ENCODE results near the gene SHTN1. TPM values are rescaled to one million over a fixed set of nuclear protein-coding genes. Genes with fewer than 3 reads are reported as not detected.

Gene SHTN1
- total RNA-seq, 6 experiments from 2014 or later = 28.5 to 42.9 (median 31.7) TPM

DNA sequence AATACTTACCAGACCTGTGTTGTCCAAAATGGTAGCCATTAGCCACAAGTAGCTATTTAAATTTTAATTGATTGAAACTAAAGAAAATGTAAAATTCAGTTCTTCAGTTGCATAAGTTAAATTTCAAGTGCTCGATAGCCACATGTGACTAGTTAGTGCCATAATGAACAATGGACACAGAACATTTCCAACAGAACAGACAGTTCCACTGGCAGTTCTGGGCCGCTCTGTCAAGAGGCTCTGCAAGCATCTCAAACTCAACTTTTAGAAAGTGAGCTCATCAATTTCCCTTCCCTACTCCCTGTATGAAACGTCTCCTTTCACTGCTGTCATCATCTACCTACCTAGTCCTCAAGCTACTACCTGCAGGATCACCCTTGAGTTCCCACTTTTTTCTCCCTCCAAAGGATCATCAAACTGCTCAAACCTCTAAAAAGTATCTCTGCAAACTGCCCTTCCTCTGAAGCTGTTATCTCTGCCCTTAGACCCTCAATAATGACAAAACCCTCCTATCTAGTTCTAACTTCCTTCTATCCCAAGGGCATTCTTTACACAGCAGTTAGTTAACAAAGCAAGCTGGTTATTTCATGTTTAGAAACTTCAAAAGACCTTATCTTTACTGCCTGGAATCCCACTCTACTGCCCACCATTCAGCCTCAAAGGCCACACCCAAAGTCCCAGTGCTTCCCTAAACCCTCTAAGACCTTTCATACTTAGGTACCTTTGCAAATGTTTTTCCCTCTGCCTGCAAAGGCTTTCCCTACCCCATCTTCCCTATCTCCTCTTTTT, 20.6 kb downstream of the SHTN1 start:
- ATAC-seq (no peak), DNase-seq (no peak)
- Histone ChIP-seq H3K27me3 (no peaks in the 10 kb centered on the region), H3K36me3 (no peaks in the 10 kb centered on the region), H3K9me3 (no peaks in the 10 kb centered on the region), H3K4me1 (peaks cover 0 to 4% (median 0%) of the 10 kb centered on the region in 4 donors), H3K27ac (no peak overlapping the region), H3K4me3 (no peak overlapping the region)
- intact Hi-C loops (cut with DNase I) = no loop called here
- WGBS (ENCODE audit: insufficient coverage, low coverage, low lambda C conversion rate, missing lambda C conversion rate) = 72% methylated on average over 2 of the region's 3 CpGs
- TF ChIP-seq POLR2A (IDR thresholded peaks at IDR 0.05) = no peak
- TF ChIP-seq, protein P1, sequence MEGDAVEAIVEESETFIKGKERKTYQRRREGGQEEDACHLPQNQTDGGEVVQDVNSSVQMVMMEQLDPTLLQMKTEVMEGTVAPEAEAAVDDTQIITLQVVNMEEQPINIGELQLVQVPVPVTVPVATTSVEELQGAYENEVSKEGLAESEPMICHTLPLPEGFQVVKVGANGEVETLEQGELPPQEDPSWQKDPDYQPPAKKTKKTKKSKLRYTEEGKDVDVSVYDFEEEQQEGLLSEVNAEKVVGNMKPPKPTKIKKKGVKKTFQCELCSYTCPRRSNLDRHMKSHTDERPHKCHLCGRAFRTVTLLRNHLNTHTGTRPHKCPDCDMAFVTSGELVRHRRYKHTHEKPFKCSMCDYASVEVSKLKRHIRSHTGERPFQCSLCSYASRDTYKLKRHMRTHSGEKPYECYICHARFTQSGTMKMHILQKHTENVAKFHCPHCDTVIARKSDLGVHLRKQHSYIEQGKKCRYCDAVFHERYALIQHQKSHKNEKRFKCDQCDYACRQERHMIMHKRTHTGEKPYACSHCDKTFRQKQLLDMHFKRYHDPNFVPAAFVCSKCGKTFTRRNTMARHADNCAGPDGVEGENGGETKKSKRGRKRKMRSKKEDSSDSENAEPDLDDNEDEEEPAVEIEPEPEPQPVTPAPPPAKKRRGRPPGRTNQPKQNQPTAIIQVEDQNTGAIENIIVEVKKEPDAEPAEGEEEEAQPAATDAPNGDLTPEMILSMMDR (IDR thresholded peaks at IDR 0.05) = no peak

DNA sequence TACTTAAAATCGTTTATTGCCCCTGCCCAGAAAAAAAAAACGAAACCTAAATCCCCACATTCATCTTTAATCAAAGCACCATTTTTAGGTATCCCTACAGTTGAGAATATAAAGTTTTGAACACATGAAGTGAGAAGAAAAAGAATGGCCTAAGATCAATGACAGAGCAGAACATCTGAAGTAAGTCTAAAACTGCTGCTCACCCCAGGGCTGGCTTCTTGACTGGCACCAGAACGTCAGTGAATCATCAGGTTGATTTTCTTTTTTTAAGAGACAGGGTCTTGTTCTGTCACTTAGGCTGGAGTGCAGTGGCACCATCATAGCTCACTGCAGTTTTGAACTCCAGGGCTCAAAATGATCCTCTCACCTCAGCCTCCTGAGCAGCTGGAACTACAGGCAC, 24.9 kb downstream of the SHTN1 start:
- no peaks in the 10 kb centered on the region for H3K9me3 ChIP-seq
- TF ChIP-seq, protein P1 (IDR thresholded peaks at IDR 0.05) = no peak
- TF ChIP-seq POLR2A (IDR thresholded peaks at IDR 0.05) = no peak
- H3K36me3 ChIP-seq = peaks cover 0 to 5% (median 2%) of the 10 kb centered on the region in 4 donors
- H3K4me1 ChIP-seq = peaks cover 0 to 4% (median 0%) of the 10 kb centered on the region in 4 donors
- no peak overlapping the region for H3K27ac ChIP-seq
- ATAC-seq (no peak), DNase-seq (no peak)
- intact Hi-C loops (cut with DNase I) = no loop called here
- H3K4me3 ChIP-seq = no peak overlapping the region
- no peaks in the 10 kb centered on the region for H3K27me3 ChIP-seq
- WGBS (ENCODE audit: insufficient coverage, low coverage, low lambda C conversion rate, missing lambda C conversion rate) = 65% methylated on average over 3 of the region's 3 CpGs

DNA sequence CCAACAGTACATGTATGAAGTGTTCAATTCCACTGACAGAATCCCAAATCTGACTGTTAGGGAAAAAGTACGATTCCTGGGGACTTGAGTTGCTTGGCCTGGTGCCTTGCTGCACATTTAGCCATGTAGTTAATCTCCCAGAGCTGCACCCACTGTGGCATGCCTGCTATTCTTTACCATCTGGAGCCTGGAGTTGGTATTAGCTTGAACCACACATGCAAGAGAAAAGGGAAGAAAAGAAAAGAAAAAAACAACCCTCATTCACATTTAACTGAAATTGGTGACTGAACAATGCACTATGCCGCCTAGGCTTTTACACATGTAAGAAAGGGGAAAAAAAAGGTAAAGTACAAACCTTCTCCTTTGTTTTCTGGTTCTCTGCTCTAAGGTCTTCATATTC, 26.1 kb downstream of the SHTN1 start:
- Histone ChIP-seq H3K36me3 (peaks cover 0 to 6% (median 2%) of the 10 kb centered on the region in 4 donors), H3K9me3 (no peaks in the 10 kb centered on the region), H3K4me1 (no peaks in the 10 kb centered on the region), H3K4me3 (no peak overlapping the region), H3K27ac (no peak overlapping the region), H3K27me3 (no peaks in the 10 kb centered on the region)
- DNase-seq = no peak
- TF ChIP-seq POLR2A (IDR thresholded peaks at IDR 0.05) = no peak
- TF ChIP-seq, protein P1 (IDR thresholded peaks at IDR 0.05) = no peak
- 92% methylated on average over 2 of the region's 2 CpGs for WGBS (ENCODE audit: insufficient coverage, low coverage, low lambda C conversion rate, missing lambda C conversion rate)
- ATAC-seq = no peak
- intact Hi-C loops (cut with DNase I) = no loop called here

DNA sequence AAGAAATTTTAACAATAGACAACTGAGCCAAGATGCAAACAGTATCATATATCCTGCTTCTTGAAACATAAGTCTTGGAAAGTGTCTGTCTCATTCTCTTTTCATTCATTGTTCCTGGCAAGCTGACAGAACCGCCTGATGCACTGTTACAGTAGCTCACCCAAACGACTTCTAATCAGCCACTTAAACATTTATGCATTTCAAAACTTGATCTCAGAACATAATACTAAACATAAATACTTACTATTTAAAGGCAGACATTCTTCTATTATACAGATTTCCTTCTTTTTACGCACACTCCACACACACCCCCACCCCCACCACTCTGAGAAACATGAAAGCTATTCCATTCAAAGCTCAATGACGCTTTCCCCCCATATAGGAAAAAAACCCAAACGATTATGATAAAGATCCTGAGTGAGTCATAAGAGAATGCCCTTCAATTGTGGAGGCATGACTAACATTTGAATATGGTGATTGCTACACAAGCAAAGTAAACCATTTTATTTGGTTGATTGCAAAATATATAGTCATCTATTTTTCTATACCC, 30.5 kb downstream of the SHTN1 start:
- Histone ChIP-seq H3K27ac (no peak overlapping the region), H3K4me3 (no peak overlapping the region), H3K9me3 (no peaks in the 10 kb centered on the region), H3K4me1 (no peaks in the 10 kb centered on the region), H3K27me3 (no peaks in the 10 kb centered on the region), H3K36me3 (peaks cover 0 to 6% (median 2%) of the 10 kb centered on the region in 4 donors)
- intact Hi-C loops (cut with DNase I) = no loop called here
- TF ChIP-seq, protein P1 (IDR thresholded peaks at IDR 0.05) = no peak
- TF ChIP-seq POLR2A (IDR thresholded peaks at IDR 0.05) = no peak
- ATAC-seq = no peak
- DNase-seq = no peak
- WGBS (ENCODE audit: insufficient coverage, low coverage, low lambda C conversion rate, missing lambda C conversion rate) = 69% methylated on average over 5 of the region's 5 CpGs

Data from right lobe of liver (tissue), 6 donors.